Measurements from ENCODE around the gene CDHR5.

Gene CDHR5

GRCh38 chr11:627308-627576 lies 2.5 kb upstream of the CDHR5 start:
- no peak for FAIRE-seq
- DNase-seq (ENCODE audit: insufficient read length): no peak
- TF ChIP-seq POLR2A (IDR thresholded peaks at IDR 0.05; ENCODE audit: low read depth, low read length) (no peak), TAF1 (IDR thresholded peaks at IDR 0.05; ENCODE audit: borderline replicate concordance, low read depth, low read length) (no peak), POLR2AphosphoS5 (IDR thresholded peaks at IDR 0.05; ENCODE audit: low read depth, low read length) (no peak)

GRCh38 chr11:626475-627307 lies 1.9 kb upstream of the CDHR5 start, which contains the start of gene SCT:
Gene SCT (minus strand): TSS chr11:627181. CDS start chr11:627143, 38 bp downstream.
- FAIRE-seq (no peak), DNase-seq (ENCODE audit: insufficient read length) (no peak)
- TF ChIP-seq POLR2A (IDR thresholded peaks at IDR 0.05; ENCODE audit: low read depth, low read length) (no peak), POLR2AphosphoS5 (IDR thresholded peaks at IDR 0.05; ENCODE audit: low read depth, low read length) (no peak), TAF1 (IDR thresholded peaks at IDR 0.05; ENCODE audit: borderline replicate concordance, low read depth, low read length) (no peak)

DNA sequence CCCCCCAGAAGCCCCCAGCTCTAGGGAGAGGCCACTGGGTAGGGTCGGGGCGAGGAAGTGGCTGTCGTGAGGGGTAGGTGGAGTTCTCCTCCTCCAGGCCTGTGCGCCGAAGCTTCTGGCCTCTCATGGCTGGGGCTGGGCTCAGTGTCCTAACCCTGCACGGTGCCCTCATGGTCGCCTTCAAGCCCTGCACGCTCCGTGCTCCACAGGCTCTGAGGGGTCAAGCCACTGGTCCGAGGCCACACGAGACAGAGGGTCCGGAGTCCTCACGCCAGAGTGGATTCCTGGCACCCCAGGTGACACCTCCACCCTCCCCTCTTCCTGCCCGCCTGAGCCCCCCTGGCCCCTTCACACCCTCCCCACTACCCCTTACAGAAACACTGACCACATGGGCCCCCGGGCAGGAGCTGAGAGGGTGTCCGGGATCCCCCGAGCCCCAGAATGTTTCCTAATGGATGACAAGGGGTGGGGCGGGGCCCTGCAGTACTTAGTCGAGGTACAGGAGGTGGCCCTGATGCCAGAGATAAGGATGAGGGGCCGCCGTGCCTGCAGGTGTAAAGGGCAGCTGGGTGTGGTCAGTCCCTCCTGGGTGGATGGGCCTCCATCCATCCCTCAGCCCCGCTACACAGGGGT lies 997 bp upstream of the CDHR5 start:
- TF ChIP-seq TAF1 (IDR thresholded peaks at IDR 0.05; ENCODE audit: borderline replicate concordance, low read depth, low read length): no peak
- TF ChIP-seq POLR2AphosphoS5 (IDR thresholded peaks at IDR 0.05; ENCODE audit: low read depth, low read length): no peak
- TF ChIP-seq POLR2A (IDR thresholded peaks at IDR 0.05; ENCODE audit: low read depth, low read length): no peak
- no peak for DNase-seq (ENCODE audit: insufficient read length)
- FAIRE-seq: no peak

DNA sequence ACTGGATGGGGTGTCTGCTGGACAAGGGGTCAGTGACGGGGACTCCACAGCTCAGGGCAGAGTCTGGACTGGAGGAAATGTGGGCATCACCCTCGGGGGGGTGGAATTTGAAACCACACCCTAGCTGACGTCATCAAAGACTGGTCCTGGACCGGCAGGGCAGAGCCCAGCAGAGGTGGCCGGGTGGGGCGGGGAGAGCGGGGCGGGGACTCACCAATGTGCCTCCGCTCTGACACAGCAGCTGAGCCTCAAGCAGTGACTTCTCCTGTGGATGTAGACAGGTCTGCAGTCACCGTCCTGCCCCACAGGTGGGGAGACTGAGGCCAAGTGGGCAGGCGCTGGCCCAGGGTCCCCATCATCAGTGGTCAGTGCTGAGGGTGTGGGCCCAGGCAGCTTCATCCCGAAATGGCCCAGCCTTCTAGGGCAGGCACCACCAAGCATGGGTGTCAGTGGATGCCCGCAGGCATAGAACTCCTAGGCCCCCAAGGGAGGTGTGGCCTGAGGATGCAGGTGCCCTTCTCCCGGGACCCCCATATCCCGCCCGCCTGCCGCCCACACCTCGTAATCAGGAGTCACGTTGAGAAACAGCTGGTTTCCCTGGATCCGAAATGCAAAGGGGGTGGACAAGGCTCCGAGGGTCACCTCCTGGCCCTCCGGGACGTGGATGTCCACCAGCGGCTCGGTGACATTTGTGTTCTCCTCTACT lies 603 bp downstream of the CDHR5 start:
- TF ChIP-seq POLR2AphosphoS5 (IDR thresholded peaks at IDR 0.05; ENCODE audit: low read depth, low read length): no peak
- no peak for TF ChIP-seq POLR2A (IDR thresholded peaks at IDR 0.05; ENCODE audit: low read depth, low read length)
- TF ChIP-seq TAF1 (IDR thresholded peaks at IDR 0.05; ENCODE audit: borderline replicate concordance, low read depth, low read length): no peak
- DNase-seq (ENCODE audit: insufficient read length) (no peak), FAIRE-seq (no peak)

- DNase-seq (ENCODE audit: insufficient read length): no peak
- FAIRE-seq: no peak
- TF ChIP-seq POLR2A (IDR thresholded peaks at IDR 0.05; ENCODE audit: low read depth, low read length): no peak
Observed at GRCh38 chr11:623349-623869, 1.3 kb downstream of the CDHR5 start.

- no peak for TF ChIP-seq POLR2A (IDR thresholded peaks at IDR 0.05; ENCODE audit: low read depth, low read length)
- no peak for TF ChIP-seq POLR2AphosphoS5 (IDR thresholded peaks at IDR 0.05; ENCODE audit: low read depth, low read length)
- no peak for TF ChIP-seq TAF1 (IDR thresholded peaks at IDR 0.05; ENCODE audit: borderline replicate concordance, low read depth, low read length)
- no peak for FAIRE-seq
Observed at GRCh38 chr11:621838-622237, 2.9 kb downstream of the CDHR5 start.

DNA sequence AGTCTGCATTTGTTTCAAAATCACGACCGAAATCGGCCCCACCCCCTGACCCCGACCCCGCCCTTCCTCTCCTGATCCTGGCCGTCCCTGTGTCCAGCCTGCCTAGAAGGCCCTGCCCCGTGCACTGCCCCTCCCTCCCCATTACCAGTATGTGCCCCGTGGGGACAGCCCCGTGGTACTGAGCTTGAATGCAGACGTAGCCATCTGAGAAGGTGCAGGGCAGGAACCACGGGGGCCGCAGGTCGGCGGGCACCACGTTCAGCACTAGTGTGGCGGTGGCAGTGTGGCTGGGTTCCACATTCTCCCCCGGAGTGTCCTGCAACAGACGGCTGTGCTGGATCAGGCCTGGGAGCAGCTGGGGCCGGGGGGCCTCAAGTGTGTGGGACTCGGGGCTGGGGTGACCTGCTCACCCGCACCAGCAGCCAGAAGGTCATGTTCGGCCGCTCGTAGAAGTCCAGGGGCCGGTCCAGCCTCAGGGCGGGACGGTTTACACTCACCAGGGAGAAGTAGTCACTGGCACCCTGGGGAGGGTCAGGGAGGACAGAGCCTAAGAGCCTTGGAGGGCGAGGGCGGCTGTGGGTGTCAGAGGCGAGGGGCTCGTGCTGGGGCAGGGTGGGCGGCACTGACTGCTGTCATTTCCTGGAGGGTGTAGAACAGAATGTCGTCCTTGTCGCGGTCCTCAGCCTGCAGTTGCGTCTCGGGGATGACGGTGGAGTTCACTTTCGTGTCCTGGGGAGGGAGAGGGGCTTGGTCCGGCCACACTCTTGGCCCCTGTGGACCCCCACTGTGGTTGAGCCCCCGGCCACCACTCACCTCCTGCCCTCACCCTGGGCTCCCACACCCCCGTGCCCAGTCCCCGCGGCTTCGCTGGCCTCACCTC lies 3.6 kb downstream of the CDHR5 start:
- TF ChIP-seq POLR2AphosphoS5 (IDR thresholded peaks at IDR 0.05; ENCODE audit: low read depth, low read length) (0 out of 2 replicates have a peak, but pooled peaks have one; percentile 33), TAF1 (IDR thresholded peaks at IDR 0.05; ENCODE audit: borderline replicate concordance, low read depth, low read length) (no peak)
- no peak for FAIRE-seq
- no peak for DNase-seq (ENCODE audit: insufficient read length)

More at GRCh38 chr11:621838-622237, 2.9 kb downstream of the CDHR5 start:
- DNase-seq (ENCODE audit: insufficient read length): no peak

GRCh38 chr11:620201-620600 lies 4.6 kb downstream of the CDHR5 start:
- DNase-seq (ENCODE audit: insufficient read length) (no peak), FAIRE-seq (no peak)
- no peak for TF ChIP-seq POLR2A (IDR thresholded peaks at IDR 0.05; ENCODE audit: low read depth, low read length)
- TF ChIP-seq TAF1 (IDR thresholded peaks at IDR 0.05; ENCODE audit: borderline replicate concordance, low read depth, low read length): no peak
- TF ChIP-seq POLR2AphosphoS5 (IDR thresholded peaks at IDR 0.05; ENCODE audit: low read depth, low read length): no peak

GRCh38 chr11:619628-620050 lies 5.1 kb downstream of the CDHR5 start:
- TF ChIP-seq POLR2A (IDR thresholded peaks at IDR 0.05; ENCODE audit: low read depth, low read length): no peak
- TF ChIP-seq TAF1 (IDR thresholded peaks at IDR 0.05; ENCODE audit: borderline replicate concordance, low read depth, low read length): no peak
- TF ChIP-seq POLR2AphosphoS5 (IDR thresholded peaks at IDR 0.05; ENCODE audit: low read depth, low read length): no peak
- DNase-seq (ENCODE audit: insufficient read length) (no peak), FAIRE-seq (no peak)

DNA sequence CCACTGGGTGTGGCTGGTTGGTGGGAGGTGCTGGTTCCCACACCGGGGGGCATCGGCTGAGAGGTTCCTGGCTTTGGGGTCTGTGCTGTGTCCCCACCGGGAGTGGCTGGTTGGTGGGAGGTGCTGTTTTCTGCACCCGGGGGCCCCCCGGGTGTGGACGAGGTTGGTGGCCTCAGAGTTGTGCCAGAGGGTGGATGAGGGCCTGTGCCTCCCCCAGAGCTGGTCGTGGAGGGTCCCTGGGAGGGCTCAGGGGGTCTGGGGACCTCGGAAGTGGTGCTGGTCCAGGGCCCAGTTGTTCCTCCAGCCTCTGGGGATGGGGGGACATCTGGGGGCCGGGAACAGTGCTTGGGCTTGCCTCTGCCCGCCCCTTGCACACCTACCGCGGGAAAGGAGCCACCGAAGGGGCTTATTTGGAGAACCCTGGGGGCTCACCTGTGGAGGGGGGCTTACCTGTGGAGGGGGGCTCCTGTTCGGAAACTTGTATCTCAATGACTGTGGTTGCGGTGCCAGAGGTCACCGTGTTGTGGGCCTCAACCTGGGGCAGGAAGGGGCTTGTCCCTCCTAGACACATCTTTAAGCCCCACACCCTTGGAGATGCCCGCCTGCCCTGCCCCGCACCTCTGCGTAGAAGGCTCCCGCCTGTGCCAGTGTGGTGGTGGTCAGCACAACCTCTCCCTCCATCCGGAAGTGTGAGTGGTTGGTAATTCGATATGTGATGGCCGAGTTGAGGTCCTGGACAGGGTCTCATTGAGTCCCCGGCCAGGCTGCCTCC lies 5.7 kb downstream of the CDHR5 start:
- FAIRE-seq (no peak), DNase-seq (ENCODE audit: insufficient read length) (no peak)
- no peak for TF ChIP-seq TAF1 (IDR thresholded peaks at IDR 0.05; ENCODE audit: borderline replicate concordance, low read depth, low read length)
- TF ChIP-seq POLR2AphosphoS5 (IDR thresholded peaks at IDR 0.05; ENCODE audit: low read depth, low read length): no peak
- TF ChIP-seq POLR2A (IDR thresholded peaks at IDR 0.05; ENCODE audit: low read depth, low read length): no peak
